Inflammatory macrophage treated with lipopolysaccharide for 1 hour (primary cell): Measurements from ENCODE around the gene SEPTIN10.
"Not testable (repeated sequence)": the region's sequence is repeated elsewhere in the genome, so short reads cannot be mapped to it uniquely, and the experiment has no call there.

Source experiments
- DNase-seq, 2 donors: peaks; one replicate each; pipeline ENCODE4 v3.0.0-alpha.2; 2020 to 2022

Gene SEPTIN10

DNA sequence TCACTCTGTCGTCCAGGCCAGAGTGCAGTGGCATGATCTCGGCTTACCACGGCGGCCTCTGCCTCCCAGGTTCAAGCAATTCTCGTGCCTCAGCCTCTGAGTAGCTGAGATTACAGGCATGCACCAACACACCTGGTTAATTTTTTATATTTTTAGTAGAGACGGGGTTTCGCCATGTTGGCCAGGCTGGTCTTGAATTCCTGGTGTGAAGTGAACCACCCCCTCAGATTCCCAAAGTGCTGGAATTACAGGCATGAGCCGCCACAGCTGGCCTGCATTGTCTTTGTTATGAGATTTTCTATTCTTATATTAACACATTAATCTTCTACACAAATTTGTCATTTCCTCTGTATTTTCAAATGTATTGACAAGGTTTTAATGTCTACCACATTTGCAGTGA lies 75.2 kb downstream of the SEPTIN10 start:
- DNase-seq, result no peak

DNA sequence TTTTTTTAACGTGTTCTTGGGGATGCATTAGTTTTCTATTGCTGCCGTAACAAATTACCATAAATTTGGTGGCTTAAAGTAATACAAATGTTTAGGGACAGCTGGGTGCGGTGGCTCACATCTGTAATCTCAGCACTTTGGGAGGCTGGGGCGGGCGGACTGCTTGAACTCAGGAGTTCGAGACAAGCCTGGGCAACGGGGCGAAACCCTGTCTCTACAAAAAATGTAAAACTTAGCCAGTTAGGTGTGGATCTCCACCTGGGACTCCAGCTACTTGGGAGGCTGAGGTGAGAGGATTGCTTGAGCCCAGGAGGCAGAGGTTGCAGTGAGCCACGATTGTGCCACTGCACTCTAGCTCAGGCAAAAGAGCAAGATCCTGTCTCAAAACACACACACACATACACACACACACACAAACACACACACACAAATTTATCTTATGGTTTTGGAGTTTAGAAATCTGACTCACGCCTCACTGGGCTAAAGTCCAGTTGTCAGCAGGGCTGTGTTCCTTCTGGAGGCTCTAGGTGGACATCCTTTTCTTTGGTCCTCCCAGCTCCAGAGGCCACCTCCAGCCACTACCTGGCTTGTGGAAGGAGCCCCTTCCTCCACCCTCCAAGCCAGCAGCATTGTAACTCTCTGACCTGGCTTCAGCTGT lies 76.1 kb downstream of the SEPTIN10 start:
- DNase-seq, result no peak

DNA sequence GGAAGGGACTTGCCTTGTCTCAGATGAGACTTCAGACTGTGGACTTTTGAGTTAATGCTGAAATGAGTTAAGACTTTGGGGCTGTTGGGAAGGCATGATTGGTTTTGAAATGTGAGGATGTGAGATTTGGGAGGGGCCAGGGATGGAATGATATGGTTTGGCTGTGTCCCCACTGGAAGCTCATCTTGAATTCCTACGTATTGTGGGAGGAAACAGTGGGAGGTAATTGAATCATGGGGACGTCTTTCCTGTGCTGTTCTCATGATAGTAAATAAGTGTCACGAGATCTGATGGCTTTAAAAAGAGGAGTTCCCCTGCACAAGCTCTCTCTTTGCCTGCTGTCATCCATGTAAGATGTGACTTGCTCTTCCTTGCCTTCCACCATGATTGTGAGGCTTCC lies 77.2 kb downstream of the SEPTIN10 start:
- DNase-seq, result not testable (repeated sequence)

DNA sequence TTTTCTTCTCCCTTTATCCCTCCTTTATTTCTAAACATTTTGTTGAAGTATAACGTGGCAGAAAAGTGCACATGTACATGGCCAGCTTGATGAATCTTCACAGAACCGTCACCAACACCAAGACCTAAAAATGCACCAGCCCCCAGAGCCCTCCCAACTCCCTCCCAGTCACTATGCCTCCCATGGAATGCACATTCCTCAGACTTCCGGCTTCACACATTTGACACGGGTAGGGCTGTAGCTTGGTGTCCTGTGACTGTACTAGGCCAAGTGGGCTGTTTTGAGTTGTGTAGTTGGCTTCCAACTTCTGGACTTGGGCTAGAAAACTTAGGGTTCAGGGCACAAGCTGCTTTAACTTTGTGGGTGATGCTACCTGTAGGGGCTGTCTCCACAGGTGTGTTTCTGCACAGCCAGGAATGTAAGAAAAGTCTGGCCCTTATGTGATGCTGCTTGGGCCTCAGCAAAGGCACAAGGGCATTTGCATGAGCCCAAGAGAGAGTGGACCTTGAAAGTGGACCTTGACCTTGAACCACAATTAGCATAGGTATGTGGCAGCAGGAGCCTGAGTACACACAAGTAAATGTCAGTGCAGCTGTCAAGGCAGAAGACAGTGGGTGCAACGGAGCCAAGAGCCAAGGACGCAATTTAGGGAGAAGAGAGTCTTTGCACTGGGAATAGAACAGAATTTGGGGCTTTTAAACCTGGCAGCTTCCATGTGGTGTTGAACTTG lies 78.4 kb downstream of the SEPTIN10 start:
- no peak for DNase-seq

DNA sequence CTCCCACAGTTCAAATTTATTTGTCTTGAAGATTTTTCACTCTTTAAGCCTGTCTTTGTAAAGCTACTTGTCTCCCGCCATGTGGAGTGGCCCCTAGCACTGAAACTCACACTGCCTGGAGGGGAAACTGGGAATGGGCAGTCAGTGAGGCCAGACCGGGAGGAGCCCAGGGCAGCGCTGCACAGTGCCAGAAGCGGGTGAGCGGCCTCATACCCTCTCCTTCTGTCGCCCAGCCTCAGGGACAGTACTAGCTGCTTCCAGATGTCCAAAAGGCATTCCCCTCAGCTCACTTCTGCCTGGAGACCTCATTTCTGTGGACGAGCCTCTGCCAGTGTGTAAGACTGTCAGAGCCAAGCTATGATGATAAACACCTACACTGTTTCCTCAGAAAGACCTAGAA lies 79.9 kb downstream of the SEPTIN10 start:
- DNase-seq, result no peak

DNA sequence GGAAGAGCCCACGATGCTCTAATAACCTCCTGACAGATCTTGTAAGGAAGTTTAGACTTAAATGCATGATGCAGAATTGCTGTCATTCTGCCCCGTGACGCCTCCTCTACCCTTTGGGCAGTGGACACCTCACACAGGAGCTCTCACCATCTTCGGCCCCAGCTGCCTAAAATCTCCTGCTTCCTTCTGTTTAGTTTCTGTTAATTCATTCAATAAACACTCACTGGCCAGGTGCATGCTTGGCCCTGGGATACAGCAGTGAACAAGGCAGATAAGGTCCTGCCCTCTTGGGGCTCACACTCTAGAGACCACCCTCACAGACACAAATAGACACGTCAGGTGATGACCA lies 81.1 kb downstream of the SEPTIN10 start:
- no peak for DNase-seq

DNA sequence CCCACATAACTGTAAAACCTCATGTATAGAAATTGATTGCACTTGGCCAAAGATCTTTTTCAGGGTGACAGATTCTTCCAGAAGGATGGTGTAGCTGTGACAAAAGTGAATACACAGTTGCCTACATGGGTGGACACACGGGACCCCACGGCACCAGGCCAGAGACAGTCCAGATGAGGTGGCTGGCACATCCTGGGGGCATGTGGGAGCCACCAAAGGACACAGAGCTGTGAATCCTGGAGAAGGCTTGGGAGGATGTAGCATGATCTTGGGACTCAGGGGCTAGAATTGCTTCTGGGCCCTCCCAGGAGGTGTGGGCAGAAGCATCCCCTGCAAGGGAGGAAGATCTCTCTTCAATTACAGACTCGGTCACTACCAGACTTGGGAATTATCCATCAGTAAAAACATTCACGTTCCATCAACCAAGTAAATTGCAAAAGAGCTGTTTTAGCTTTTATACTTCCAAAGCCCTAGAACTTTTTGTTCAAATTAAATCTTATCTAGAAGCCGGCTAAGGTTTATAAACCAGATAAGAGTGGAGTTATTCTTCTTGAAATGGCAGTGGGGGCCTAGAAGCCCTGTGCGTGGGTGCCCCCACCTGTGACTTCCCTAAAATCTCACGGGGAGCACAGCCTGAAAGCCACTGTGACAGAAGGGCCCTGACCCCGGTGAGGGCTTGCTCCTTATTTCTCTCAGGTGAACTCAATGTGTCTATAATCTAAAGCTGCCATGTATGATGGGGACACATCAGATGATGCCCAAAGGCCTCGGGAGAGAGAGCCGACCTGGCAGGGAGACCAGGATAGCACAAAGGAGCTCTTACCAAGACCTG lies 81.7 kb downstream of the SEPTIN10 start:
- no peak for DNase-seq

DNA sequence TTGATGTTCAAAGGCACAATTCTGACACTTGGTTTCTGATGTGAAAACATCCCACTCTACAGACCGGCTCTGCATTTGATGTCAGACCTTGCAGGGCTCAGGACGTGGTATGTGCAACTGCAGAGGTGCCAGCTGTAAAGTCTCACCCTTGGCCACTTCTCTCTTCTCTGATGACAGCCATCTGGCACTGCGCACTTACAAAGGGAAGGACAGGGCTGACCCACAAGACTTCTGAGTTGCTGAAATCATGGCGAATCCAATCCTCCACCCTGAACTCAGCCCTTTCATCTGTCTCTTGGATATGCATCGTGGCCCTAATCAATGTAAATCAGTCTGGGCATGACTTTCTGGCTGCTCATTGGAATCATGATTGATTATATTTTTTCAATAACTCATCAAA lies 82.5 kb downstream of the SEPTIN10 start:
- DNase-seq, result no peak

DNA sequence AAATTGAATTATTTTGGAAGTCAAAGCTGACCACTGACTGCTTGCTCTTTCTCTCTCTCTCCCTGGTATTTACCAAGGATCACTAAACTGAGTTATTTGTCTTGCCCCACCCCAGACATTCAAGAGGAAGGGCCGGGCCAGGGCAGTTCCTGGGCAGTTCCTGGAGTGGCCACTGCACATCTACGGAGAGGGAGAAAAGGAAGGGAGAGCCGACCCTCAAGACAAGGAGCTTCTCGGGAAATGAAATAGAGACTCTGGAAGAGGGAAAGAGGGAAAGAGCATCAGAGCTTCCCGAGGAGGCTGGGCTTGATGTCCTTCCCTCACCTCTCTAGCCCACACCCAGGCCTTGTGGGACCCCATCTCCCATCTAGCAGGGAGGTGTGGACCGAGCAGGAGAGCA lies 83.1 kb downstream of the SEPTIN10 start:
- DNase-seq, result no peak

DNA sequence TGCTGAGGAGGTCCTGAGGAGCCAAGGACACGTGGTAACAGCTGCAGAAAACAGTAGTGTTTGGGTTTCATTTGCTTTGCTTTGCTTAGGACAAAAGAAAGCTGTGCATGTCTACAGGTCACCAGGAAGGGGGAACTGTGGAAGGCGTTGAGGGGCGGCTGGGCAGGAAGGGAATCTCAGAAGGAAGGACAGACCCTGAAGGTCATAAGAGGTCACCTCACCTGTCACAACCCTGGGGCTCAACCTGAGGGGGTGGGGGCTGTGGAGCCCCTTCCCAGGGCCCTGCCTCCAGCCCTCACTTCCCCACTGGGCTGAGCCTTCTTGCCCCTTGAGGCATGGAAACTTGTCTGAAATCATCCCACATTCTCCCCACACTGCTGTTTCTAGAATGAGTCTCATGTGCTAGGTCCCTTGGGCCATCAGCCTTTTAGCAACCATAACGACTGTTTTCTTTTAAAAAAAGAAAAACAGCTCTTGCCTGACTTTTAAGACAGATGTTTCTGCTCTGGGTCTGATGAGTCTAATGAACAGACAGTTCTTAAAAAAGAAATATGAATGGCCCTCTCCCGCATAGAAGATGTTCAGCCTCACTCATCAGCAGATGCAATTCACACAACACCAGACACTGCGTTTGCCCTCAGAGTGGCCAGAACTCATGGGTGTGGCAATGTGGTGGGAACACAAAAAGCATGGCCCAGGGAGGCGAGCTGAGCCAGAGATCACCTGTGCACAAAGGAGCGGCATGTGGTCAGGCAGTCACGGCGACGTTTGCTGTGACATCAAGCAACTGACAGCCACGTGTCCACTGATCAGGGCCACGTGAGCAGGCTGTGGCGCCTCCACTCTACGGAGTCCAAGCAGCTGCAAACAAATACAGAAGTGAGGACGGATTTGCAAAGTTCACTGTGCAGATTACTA lies 84.0 kb downstream of the SEPTIN10 start:
- no peak for DNase-seq

DNA sequence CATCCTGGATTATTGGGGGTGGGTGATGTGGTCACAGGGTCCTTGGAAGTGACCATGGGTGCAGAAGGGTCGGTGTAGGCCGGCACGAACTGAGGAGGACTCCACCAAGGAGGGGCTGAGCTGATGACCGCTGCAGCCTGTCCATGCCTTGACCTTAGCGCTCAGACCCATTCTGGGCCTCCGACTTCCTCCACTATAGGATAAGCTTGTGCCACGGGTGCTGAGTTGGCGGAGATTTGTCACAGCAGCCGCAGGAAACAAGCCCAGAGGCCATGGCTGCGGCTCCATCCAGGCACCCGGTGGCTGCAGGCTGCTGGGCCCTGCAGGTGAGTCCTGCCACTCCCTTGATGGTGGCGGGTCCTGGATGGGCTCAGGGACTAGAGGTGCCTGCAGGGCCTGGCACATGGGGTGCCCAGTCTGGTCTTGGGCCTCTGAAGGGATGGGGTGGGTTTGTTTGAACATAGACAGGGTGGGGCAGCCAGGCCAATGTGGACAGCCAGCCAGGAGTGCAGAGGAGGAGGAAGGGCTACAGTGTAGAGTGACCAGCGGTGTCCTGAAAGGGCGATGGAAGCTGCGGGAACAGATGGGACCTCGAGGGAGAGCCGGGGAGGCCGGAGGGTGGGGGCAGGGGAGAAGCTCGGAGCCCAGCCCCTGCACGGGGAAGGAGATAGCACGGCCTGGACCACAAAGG lies 84.8 kb downstream of the SEPTIN10 start:
- DNase-seq, result no peak

DNA sequence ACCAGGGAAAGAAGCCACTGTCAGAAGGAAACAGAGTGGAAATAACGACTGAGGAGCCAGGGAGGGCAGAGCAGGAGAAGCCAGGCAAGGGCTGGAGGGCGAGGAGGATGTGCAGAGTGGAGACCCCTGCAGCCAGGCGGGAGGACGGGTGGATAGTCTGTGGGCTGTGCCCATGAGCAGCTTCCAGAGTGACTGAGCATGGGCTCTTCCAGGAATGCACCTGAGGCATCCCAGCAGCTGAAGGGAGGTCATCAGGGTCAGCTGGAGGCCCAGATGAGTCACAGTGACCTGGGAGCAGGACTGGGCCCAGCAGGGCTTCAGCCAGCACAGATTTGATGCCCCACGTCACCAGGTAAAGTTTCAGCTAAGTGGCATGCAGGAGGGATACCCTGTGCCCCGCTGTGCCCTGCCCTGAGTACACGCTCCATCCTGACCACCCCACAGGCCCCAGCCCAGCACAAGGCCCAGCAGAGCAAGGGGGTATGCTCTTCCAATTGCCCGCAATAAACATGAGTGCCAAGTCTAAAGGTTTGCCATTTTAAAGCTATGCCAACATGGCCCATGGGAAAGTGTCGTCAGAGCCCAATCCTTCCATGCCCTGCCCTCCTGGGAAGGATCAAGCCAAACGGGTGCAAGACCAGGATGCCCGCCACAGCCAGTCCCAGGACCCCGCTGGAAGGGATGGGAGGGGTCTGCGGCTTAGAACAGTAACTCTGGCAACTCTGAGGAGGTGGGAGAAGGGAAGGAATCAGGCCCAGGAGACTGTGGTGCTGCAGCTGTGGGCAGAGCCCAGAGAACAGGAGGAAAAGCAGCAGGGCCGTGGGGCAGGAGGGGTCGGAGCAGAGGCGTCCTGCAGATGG lies 85.7 kb downstream of the SEPTIN10 start:
- DNase-seq, result no peak

DNA sequence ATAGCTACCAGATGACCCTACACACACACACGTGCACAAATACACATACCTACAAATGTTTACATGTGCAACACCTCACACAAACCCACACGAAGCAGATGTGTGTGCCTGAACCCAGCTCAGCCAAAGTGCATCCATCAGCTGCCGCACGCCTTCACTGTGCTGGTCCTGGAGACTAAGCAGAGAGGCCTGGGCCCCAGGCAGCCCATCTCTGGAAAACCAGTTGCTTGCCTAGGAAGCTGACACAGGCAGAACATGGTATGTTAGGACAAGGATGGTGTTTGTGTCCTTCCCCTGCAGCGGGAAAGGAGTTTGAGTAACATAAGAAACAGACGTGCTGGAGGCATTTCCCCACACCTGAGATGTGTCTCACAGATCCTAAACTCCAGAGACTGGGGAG lies 86.7 kb downstream of the SEPTIN10 start:
- no peak for DNase-seq

DNA sequence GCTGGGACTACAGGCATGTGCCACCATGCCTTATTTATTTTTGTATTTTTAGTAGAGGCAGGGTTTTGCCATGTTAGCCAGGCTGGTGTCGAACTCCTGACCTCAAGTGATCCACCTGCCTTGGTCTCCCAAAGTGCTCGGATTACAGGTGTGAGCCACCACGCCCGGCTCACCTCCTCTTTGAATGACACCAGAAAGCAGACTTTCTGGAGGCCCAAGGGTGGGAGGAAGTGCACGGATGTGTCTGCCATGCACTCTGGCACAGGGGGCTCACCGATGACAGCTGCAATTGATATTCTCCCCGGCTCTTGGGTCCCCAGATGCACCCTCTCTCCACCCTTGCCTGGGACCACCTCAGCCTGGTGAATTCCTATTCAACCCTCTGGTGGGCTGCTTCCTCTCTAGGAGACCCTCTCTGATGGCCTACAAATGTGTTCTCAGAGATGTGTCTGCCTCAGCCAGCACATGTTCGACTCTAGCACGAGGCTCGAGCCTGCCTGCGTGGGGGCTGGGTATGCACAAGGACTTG lies 87.3 kb downstream of the SEPTIN10 start:
- DNase-seq, result no peak

DNA sequence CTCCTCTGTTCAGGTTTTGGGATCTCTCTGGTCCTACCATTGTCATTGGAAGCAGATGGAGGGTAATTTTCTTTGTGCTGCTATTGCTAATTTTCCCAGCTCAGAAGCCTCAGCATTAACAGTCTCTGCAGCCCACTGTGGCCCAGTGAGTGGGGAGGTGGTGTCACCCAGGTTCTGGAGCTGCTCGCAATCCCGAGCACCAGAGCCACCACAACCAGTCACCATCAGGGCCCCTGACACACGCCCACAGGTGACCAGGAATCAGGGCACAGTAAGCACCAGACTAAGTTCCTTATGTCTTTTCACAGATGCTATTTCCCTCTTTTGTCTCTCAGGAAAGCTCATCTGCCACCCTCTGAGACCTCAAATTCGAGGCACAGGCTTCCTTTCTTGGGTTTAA lies 87.9 kb downstream of the SEPTIN10 start:
- no peak for DNase-seq

DNA sequence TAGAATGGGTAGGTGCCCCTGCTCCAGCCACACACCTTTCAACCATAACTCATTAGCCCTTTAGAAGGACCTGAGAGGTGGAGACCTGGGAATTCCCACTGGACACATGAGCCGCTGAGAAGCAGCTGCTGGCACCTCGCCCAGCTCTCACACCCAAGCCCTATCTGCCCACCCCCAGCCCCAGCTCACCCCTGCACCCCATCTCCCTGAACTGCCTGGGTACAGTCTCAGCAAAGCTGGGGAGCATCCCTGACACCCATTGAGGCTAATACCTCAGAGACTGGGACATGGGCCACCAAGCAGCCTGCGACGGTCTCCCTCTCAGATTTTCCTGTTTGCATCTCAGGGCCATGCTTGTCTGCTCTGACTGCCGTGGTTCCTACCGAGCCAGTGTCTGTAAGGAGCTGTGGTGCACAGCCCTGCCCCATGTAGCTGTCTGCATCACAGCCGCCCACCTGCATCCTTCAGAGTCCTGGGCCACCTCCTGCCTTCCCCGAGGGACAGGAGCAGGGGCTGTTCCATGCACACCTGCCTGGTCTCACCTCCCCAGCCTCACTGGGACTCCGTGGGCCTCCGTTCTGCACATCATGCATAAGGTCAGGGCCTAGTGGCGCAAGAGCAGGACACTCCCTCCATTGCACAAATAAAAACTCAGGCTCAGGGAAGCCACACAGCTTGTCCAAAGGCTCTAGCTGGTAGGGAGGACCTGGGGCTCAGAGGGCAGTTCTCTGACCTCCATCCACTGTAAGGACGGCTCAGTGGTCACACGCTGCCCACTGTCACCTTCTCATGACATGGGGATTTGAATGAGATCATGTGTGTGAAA lies 90.0 kb downstream of the SEPTIN10 start:
- DNase-seq, result no peak

DNA sequence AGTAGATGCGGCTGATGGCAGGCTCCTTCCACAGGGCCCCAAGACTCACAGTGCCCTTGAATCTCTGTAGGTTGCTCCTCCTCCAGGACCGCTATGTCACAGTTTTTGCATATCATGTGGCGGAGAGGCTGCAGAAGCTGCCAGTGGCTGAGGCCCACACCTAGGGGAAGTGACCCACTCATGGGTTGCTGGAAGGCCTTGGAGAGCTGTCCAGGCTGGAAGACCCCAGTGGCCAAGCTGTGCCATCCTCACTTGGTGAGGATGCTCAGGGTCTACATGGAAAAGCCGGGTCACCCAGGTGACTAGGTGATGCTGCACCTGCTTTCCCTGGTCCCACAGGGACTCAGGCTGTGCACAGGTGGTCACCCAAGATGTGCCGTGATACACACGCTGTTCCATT lies 90.6 kb downstream of the SEPTIN10 start:
- no peak for DNase-seq

DNA sequence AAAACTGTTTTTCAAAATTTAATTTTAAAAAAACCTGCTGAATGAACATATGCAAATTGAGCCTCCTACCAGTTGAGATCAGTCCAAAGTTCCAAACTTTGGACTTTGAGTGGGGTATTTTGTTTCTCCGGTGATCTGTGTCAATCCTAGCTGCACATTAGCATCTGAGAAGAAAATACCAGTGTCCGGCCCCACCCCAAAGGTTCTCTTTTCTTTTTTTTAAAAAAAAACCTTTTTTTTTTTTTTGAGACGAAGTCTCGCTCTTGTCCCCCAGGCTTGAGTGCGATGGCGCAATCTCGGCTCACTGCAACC lies 91.7 kb downstream of the SEPTIN10 start:
- DNase-seq, result no peak

DNA sequence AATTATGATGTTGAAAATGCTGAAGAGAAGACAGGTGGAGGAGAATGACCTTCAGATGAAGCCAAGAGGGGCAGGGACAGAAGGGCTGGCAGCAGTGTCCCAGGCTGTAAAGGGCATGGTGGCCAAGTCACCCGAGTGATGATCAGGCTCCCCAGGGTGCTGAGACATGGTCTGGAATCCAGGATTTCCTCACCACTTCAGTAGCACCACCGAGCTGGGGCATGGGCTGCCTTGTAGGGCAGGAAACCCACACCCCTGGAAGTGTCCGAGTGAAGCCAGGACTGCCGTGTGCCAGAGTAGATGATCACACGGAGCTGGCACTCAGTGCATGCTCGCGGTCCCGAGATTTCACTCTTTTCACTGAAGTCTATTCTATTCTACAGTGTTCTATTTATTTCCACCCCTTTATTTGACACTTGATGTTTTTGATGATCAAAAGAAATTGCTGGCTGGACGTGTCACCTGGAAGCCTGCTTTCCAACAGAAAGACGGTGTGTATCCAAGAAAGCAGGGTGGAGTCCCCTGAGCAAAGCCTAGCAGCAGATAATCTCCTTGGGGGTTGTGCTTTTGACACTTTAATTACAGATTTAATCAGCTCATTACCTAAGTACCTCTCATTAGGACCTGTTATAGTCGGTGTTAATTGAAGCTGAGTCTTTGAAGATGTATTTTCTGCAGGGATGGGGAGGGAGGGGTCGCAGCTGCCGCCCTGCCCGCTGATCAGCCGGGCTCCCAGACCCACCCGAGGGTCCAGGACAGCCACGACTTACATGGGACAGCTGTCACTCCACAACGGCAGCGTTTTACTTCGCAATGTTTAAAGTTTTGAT lies 92.3 kb downstream of the SEPTIN10 start:
- no peak for DNase-seq
